ENCODE measurements around the gene TOE1.

GRCh38 chr1:45335855-45336324, 4.1 kb upstream of the TOE1 start:
- TF ChIP-seq CTCF (IDR thresholded peaks at IDR 0.05 in 8 of 11, conservative IDR thresholded peaks at IDR 0.05 in 3 of 11) = no peak
- TF ChIP-seq POLR2AphosphoS5 (IDR thresholded peaks at IDR 0.05) = no peak
